HG03045 (cell line): ENCODE results near the gene PNP.

ENCODE experiments used
- ATAC-seq: cut with Tn5 transposase; IDR thresholded peaks from one replicate; pipeline ENCODE4 v1.9.1; 2021; ENCODE audit warnings: mild to moderate bottlenecking, moderate library complexity; ENCODE audit not compliant: unreplicated experiment

PNP gene

GRCh38 chr14:20454516-20455354 is 14.5 kb upstream of the PNP start, which contains the start of the genes APEX1 and OSGEP:
Gene APEX1, plus strand, starts transcription at chr14:20455226. Its CDS starts 420 bp downstream, at chr14:20455646.
Gene OSGEP, minus strand, starts transcription at chr14:20454812. Its CDS starts 129 bp downstream, at chr14:20454683.
- ATAC-seq: peak; percentile 86

DNA sequence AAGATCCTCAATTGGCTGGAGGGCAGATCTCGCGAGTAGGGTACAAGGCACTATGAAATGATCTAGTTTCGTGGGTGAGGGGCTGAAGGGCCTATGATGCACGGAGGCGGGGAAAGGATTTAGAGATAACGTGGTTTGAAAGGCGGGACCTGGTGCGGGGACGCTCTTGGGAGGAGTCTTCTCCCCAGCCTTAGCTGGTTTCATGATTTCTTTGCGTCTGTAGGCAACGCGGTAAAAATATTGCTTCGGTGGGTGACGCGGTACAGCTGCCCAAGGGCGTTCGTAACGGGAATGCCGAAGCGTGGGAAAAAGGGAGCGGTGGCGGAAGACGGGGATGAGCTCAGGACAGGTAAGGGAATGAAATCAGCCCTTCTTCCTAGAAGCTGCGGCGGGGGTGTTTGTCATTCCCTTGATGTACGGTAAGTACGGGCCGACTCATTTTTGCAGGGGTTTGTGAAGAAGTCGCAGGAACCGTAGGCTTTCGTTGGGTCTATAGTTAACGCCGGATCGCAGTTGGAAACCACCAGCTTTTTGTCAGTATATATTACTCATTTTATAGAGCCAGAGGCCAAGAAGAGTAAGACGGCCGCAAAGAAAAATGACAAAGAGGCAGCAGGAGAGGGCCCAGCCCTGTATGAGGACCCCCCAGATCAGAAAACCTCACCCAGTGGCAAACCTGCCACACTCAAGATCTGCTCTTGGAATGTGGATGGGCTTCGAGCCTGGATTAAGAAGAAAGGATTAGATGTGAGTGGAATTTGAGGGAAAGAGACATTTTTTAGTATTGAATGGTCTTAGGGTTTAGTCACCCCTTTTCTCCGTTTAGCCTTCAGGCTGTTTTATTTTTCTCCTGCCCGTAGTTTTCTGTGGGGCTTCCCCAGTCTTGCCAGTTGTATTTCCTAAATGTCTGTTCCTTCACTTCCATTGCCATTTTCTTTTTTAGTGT is 13.6 kb upstream of the PNP start:
- ATAC-seq: peak; percentile 48

GRCh38 chr14:20456971-20457370 is 12.2 kb upstream of the PNP start:
- ATAC-seq: no peak

GRCh38 chr14:20458031-20458789 is 11.0 kb upstream of the PNP start:
- ATAC-seq: no peak

DNA sequence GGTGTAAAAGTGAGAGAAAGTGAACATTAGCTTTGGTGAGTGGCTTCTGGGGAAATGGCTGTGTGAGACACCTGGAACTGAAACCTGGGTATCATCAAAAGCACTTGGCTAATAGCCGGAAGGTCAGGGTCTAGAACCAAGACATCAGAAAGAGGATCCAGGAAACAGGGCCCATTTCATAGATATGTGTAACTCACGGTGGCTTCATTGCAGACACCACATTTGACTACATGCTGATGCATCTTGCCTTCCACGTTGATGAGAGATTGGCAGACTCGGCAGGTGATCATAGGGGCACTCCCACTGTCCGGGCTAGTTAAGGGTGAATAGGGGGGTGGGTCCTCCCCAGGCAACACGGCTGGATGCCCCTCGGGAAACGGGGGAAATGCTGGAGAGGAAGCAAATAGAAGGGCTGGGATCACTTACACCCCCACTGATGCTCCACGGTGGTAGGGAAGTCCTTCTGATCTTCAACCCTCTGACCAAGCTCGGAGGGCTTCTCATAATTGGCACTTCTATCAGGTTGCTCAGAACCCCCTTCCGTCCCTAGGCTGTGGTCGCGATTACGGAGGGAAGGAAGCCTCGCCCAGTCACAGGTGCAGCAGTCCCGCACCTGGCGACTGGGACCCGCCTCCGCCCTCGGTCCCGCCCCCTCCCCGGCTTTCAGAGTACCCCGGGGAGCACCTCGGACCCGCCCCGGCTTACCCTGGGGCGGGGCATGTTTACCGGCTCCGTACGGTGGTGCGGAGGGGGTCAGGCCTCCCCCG is 8.6 kb upstream of the PNP start:
- peak; percentile 15 for ATAC-seq

- ATAC-seq: peak; percentile 93
Observed at GRCh38 chr14:20461225-20462141, 7.7 kb upstream of the PNP start, which contains the start of gene PIP4P1. Gene PIP4P1, minus strand, starts transcription at chr14:20461434. Its CDS starts 109 bp downstream, at chr14:20461325.

DNA sequence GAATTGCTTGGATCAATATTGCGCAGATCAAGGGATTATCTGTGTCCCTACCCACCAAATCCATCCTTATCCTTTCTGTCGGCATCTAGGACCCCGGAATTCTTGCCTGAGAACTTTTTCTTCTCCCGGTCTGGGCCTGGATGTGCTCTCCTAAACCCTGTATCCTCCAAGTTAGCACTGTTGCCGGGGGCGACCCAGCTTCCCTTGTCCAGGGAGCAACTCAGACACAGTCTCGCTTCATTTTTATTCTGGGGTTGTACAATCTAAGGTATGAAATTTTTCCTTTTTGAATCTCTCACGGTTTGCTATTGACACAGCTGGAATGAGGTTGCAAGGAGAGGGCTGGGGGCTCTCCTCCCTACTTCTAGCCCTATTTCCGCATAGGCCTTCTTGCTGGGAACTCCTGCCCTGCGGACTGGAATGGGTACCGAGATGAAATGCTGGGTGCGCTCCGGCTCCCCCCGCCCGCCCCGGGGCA is 403 bp upstream of the PNP start:
- ATAC-seq: no peak

- ATAC-seq: peak; percentile 32
Observed at GRCh38 chr14:20469890-20470602, 840 bp downstream of the PNP start.

- no peak for ATAC-seq
Observed at GRCh38 chr14:20470603-20470901, 1.3 kb downstream of the PNP start.

- no peak for ATAC-seq
Observed at GRCh38 chr14:20472536-20473169, 3.4 kb downstream of the PNP start.

DNA sequence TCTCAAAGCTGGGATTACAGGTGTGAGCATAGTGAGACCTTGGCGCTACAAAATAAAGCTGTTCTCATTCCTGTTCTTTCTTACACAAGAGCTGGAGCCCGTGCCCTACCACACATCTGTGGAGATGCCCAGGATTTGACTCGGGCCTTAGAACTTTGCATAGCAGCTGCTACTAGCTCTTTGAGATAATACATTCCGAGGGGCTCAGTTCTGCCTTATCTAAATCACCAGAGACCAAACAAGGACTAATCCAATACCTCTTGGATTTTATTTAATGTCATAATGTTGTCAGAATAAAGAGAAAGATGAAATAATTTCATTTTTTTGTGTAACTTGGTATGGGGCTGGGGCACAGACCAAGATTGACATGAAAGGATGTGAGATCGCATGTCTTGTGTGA is 7.6 kb downstream of the PNP start:
- ATAC-seq: no peak

DNA sequence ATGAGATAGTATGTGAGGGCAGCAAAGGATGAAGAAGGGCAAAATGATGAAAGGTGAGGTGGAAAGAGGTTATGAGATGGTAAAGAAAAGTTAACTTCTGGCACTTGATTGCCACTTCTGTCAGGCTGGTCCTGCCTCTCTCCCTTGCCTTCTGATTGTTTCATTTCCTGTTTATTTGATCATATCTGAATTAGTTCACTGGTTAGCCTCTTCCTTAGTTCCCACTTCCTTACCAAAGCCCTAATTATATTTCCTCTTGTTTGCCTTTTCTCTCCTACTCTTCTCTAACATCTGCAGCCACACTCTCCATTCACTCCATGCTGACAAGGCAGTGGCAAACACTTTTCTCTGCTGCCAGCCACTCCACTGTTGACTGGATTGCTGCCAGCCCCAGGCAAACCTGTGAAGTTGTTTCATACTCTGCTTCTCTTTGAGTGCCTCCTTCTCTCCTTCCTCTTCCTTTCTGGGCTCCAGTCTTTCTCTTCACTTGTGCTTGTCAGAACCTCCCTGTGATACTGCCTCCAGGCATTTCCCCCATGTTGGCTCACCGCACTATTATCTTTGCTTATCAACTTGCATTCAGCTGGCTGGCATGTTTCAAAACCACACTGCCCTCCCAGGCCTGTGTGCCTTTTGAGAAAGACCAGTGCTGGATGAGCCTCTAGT is 8.1 kb downstream of the PNP start:
- no peak for ATAC-seq

GRCh38 chr14:20478894-20479293 is 9.7 kb downstream of the PNP start:
- no peak for ATAC-seq

GRCh38 chr14:20482382-20482781 is 13.2 kb downstream of the PNP start:
- no peak for ATAC-seq

- ATAC-seq: no peak
Observed at GRCh38 chr14:20485900-20486299, 16.7 kb downstream of the PNP start.

DNA sequence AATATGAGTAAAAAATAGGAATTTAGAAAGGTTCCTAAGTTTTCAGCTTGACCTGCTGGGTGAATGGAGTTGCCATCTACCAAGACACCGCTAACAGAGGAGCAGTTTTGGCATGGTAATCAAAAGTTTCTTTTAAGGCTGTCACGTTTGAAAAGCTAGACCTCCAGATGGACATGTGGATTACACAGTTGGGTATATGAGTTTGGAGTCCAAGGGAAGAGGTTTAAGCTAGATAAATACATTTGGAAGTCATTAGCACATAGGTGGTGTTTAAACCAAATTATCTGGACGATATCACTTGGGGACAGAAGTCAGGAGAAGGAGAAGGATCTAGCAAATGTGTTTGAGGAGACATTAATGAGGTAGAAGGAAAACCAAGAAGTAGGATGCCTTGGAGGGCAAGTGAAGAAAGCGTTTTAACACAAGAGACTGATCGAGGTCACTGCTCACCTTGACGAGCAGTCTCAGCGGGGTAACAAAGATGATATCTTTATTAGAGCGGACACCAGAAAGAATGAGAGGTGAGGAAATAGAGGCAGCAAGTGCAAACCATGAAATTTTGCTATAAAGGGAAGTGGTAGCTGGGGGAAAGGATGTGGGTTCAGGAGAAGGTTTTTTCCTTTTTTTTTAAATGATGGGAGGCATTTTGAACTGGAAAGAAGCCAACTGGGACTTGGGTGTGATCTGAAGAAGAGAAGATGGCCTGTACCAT is 17.6 kb downstream of the PNP start:
- no peak for ATAC-seq

DNA sequence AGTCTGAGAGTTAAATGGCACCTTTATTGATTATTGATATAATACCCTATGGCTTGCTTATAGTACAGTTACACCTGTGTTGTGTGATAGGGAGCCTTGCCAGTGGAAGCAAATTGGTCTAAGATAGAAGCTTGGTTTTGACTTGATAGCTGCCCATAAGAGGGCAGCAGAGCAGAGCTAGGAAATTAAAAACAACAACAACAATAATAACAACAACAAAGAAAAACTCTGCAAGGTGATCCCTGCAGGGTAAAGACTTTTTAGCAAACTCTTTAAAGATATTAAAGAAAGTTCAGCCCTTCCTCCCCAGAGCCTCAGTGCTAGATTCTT is 18.2 kb downstream of the PNP start:
- ATAC-seq: no peak
